H1 (cell line): ENCODE measurements around the gene CLIC3. TPM values are rescaled to one million over a fixed set of nuclear protein-coding genes. Genes with fewer than 3 reads are reported as not detected.

Source experiments
- CTCF ChIA-PET: fragments of 300-600 bp; sonication (Branson Sonifier 250); formaldehyde crosslinking; loops from one replicate; lab custom pipeline; 2021; ENCODE audit not compliant: partially characterized antibody; lab: Charles Lee
- POLR2A ChIA-PET: fragments of 300-600 bp; sonication (Branson Sonifier 250); formaldehyde crosslinking; loops from one replicate; lab custom pipeline; 2021; ENCODE audit warnings: inconsistent platforms; ENCODE audit not compliant: partially characterized antibody; lab: Charles Lee
- DNase-seq, 2 experiments: peaks; one replicate each; pipeline versions ENCODE4 v3.0.0 to v3.0.0-alpha.2; 2010 to 2022; ENCODE audit warnings: low spot score in 2 of 2, low read depth in 1 of 2, mixed read lengths in 1 of 2
- FAIRE-seq: peaks from 2 replicates; lab custom pipeline; 2011; peaks lifted over from hg19 to GRCh38; lab: Jason Lieb, UNC
- H2AFZ ChIP-seq: 2 replicates; pipeline ENCODE4 v1.8.1; 2012; ENCODE audit warnings: low read length, inconsistent platforms
- H2AK5ac ChIP-seq: 2 replicates; pipeline ENCODE4 v1.6.1; 2013; ENCODE audit warnings: low read depth, low read length
- H2BK120ac ChIP-seq: replicated peaks from 2 replicates; pipeline ENCODE3; 2013; ENCODE audit warnings: low read depth, low read length, inconsistent platforms
- H2BK12ac ChIP-seq: 2 replicates; pipeline ENCODE4 v1.6.1; 2013; ENCODE audit warnings: low read depth, low read length
- H2BK15ac ChIP-seq: 2 replicates; pipeline ENCODE4 v1.6.1; 2013; ENCODE audit warnings: low read length
- H2BK20ac ChIP-seq: 2 replicates; pipeline ENCODE4 v1.6.1; 2013; ENCODE audit warnings: low read length
- H2BK5ac ChIP-seq: 2 replicates; pipeline ENCODE4 v1.6.1; 2013; ENCODE audit warnings: low read depth, low read length
- H3K14ac ChIP-seq: 2 replicates; pipeline ENCODE4 v1.6.1; 2013; ENCODE audit warnings: inconsistent platforms; ENCODE audit not compliant: insufficient read length
- H3K18ac ChIP-seq: 2 replicates; pipeline ENCODE4 v1.6.1; 2013; ENCODE audit warnings: low read length; ENCODE audit errors: extremely low read depth
- H3K23ac ChIP-seq: 2 replicates; pipeline ENCODE4 v1.6.1; 2013; ENCODE audit warnings: inconsistent platforms; ENCODE audit not compliant: insufficient read length
- H3K23me2 ChIP-seq: 2 replicates; pipeline ENCODE4 v1.6.1; 2013; ENCODE audit warnings: low read depth, low read length
- H3K27ac ChIP-seq: 2 replicates; pipeline ENCODE4 v1.6.1; 2011; ENCODE audit warnings: low read depth, low read length, inconsistent platforms
- H3K27me3 ChIP-seq, 4 experiments: replicated peaks in 1 of 4; 1 replicate in 1 of 4; 2 replicates in 3 of 4; pipeline versions ENCODE4 v1.6.1 to v1.8.1; 2011 to 2013; ENCODE audit warnings: low read length in 3 of 4, mild to moderate bottlenecking in 3 of 4, inconsistent platforms in 2 of 4, mixed read lengths in 2 of 4, moderate library complexity in 1 of 4; ENCODE audit not compliant: control insufficient read depth in 3 of 4, insufficient read depth in 3 of 4; ENCODE audit errors: extremely low read depth in 1 of 4
- H3K36me3 ChIP-seq, 4 experiments: 2 replicates each; pipeline versions ENCODE4 v1.6.1 to v1.8.1; 2011 to 2013; ENCODE audit warnings: mild to moderate bottlenecking in 4 of 4, low read length in 3 of 4, moderate library complexity in 2 of 4, control low read depth in 1 of 4, inconsistent platforms in 1 of 4; ENCODE audit not compliant: insufficient read depth in 4 of 4, control insufficient read depth in 2 of 4
- H3K4ac ChIP-seq: replicated peaks from 2 replicates; pipeline ENCODE3; 2013; ENCODE audit warnings: low read length, low read depth, mixed read lengths, inconsistent platforms; ENCODE audit not compliant: insufficient read length
- H3K4me1 ChIP-seq, 4 experiments: replicated peaks in 1 of 4; 1 replicate in 1 of 4; 2 replicates in 3 of 4; pipeline versions ENCODE4 v1.6.1 to v1.8.1; 2011 to 2013; ENCODE audit warnings: low read length in 3 of 4, inconsistent platforms in 2 of 4, mixed read lengths in 1 of 4; ENCODE audit not compliant: insufficient read depth in 4 of 4, control insufficient read depth in 3 of 4
- H3K4me2 ChIP-seq, 2 experiments: 2 replicates each; pipeline versions ENCODE4 v1.6.1 to v1.8.1; 2011 to 2013; ENCODE audit warnings: low read depth in 2 of 2, low read length in 2 of 2, control low read depth in 1 of 2, inconsistent platforms in 1 of 2, mild to moderate bottlenecking in 1 of 2; ENCODE audit not compliant: insufficient read depth in 1 of 2
- H3K4me3 ChIP-seq, 4 experiments: fragments of 200-600, 300-600 bp in 1 of 4; sonication (generic), shearing (Covaris generic), sonication (Bioruptor Twin) in 1 of 4; 2 replicates each; pipeline versions ENCODE4 v1.5.1 to v1.8.1; 2011 to 2016; ENCODE audit warnings: low read length in 4 of 4, low read depth in 3 of 4, control low read depth in 2 of 4, inconsistent platforms in 2 of 4, mild to moderate bottlenecking in 2 of 4, mixed read lengths in 1 of 4, moderate library complexity in 1 of 4; ENCODE audit not compliant: insufficient read depth in 2 of 4; ENCODE audit errors: extremely low read depth in 1 of 4
- H3K56ac ChIP-seq: replicated peaks from 2 replicates; pipeline ENCODE3; 2013; ENCODE audit warnings: low read depth, mild to moderate bottlenecking, mixed read lengths, low read length, inconsistent platforms; ENCODE audit not compliant: insufficient read length
- H3K79me1 ChIP-seq: 2 replicates; pipeline ENCODE4 v1.6.1; 2013; ENCODE audit warnings: low read depth, low read length, control low read depth
- H3K79me2 ChIP-seq, 2 experiments: 2 replicates each; pipeline versions ENCODE4 v1.6.1 to v1.8.1; 2012 to 2013; ENCODE audit warnings: low read length in 2 of 2, mild to moderate bottlenecking in 2 of 2, inconsistent platforms in 1 of 2; ENCODE audit not compliant: insufficient read depth in 2 of 2, control insufficient read depth in 1 of 2
- H3K9ac ChIP-seq, 4 experiments: replicated peaks in 1 of 4; 1 replicate in 1 of 4; 2 replicates in 3 of 4; pipeline versions ENCODE4 v1.6.1 to v1.8.1; 2011 to 2013; ENCODE audit warnings: low read depth in 3 of 4, low read length in 3 of 4, control low read depth in 2 of 4, mild to moderate bottlenecking in 2 of 4, moderate library complexity in 2 of 4, inconsistent platforms in 1 of 4; ENCODE audit errors: extremely low read depth in 1 of 4
- H3K9me3 ChIP-seq, 2 experiments: 2 replicates each; pipeline versions ENCODE4 v1.6.1 to v1.8.1; 2012 to 2013; ENCODE audit warnings: mild to moderate bottlenecking in 2 of 2, moderate library complexity in 2 of 2, control low read depth in 1 of 2, inconsistent platforms in 1 of 2, low read depth in 1 of 2, low read length in 1 of 2, mixed read lengths in 1 of 2; ENCODE audit not compliant: insufficient read depth in 2 of 2
- H4K20me1 ChIP-seq, 2 experiments: replicated peaks in 1 of 2; 2 replicates each; pipeline versions ENCODE3 to v1.8.1; 2011 to 2013; ENCODE audit warnings: inconsistent platforms in 2 of 2, low read length in 2 of 2, mild to moderate bottlenecking in 1 of 2; ENCODE audit not compliant: insufficient read depth in 2 of 2, control insufficient read depth in 1 of 2
- H4K5ac ChIP-seq: 2 replicates; pipeline ENCODE4 v1.6.1; 2013; ENCODE audit warnings: low read length, low read depth, mixed read lengths, inconsistent platforms; ENCODE audit not compliant: insufficient read length
- H4K8ac ChIP-seq: 2 replicates; pipeline ENCODE4 v1.8.0; 2013; ENCODE audit warnings: mild to moderate bottlenecking, moderate library complexity, low read length, inconsistent platforms; ENCODE audit not compliant: insufficient read depth; ENCODE audit errors: extremely low read depth
- H4K91ac ChIP-seq: replicated peaks from 2 replicates; pipeline ENCODE3; 2013; ENCODE audit warnings: low read length, mixed read lengths, inconsistent platforms; ENCODE audit not compliant: insufficient read length
- ASH2L ChIP-seq: fragments of 200-600, 300-600 bp; sonication (generic); IDR thresholded peaks from one replicate; pipeline ENCODE4 v1.7.1; 2017; ENCODE audit warnings: low read length
- KDM4A ChIP-seq: IDR thresholded peaks from one replicate; pipeline ENCODE4 v1.7.1; 2012; ENCODE audit warnings: low read depth, mild to moderate bottlenecking, moderate library complexity, low read length, inconsistent platforms; ENCODE audit not compliant: severe bottlenecking
- WGBS, 2 experiments: shearing (Covaris generic) in 1 of 2; methylation state at CpG; one replicate each; pipeline versions ENCODE4 v1.1.6 to v1.1.7; 2013 to 2015; ENCODE audit warnings: low lambda C conversion rate in 2 of 2, mixed read lengths in 2 of 2, inconsistent platforms in 1 of 2, low coverage in 1 of 2, missing lambda C conversion rate in 1 of 2; ENCODE audit not compliant: insufficient replicate concordance in 2 of 2, insufficient coverage in 1 of 2, insufficient read length in 1 of 2; ENCODE audit errors: extremely low coverage in 1 of 2, missing lambda C conversion rate in 1 of 2; 5-methylcytosine and 5-hydroxymethylcytosine counted together
- polyA plus RNA-seq, 7 experiments: library from polyadenylated mRNA; depleted of rRNA in 3 of 7; stranded (reverse) in 5 of 7; unstranded in 2 of 7; fragments of >200 nt in 5 of 7; fragments of 200-250 nt in 2 of 7; gene quantifications; 1 replicate in 5 of 7; 2 replicates in 1 of 7; 4 replicates in 1 of 7; pipeline versions ENCODE4 v1.2.1 to v1.2.3, GENCODE V29; 2011 to 2013; ENCODE audit warnings: missing spikeins in 2 of 7, mixed read lengths in 2 of 7
- total RNA-seq: library from RNA; stranded (reverse); fragmentation: NEBNext Ultra II Directional; extraction: Animal tissue kit (Norgen Biotek cat#: 25700); gene quantifications from 2 replicates; pipeline ENCODE4 v1.2.1, GENCODE V29; 2021
- TF ChIP-seq, protein P1 (sequence below), 3 experiments: IDR thresholded peaks; 1 replicate in 2 of 3; 2 replicates in 1 of 3; pipeline versions ENCODE4 v1.5.1 to v1.6.1; 2011; ENCODE audit warnings: low read length in 3 of 3, mild to moderate bottlenecking in 3 of 3, inconsistent platforms in 2 of 3, low read depth in 1 of 3, moderate library complexity in 1 of 3; ENCODE audit not compliant: insufficient read depth in 1 of 3; ENCODE audit errors: control extremely low read depth in 1 of 3

CLIC3 gene
- total and polyA plus RNA-seq, 2 of the 8 experiments (the other 6 are each of a cell fraction or from before 2014, with no cell fraction given), result 0.12 TPM; not detected in 1

DNA sequence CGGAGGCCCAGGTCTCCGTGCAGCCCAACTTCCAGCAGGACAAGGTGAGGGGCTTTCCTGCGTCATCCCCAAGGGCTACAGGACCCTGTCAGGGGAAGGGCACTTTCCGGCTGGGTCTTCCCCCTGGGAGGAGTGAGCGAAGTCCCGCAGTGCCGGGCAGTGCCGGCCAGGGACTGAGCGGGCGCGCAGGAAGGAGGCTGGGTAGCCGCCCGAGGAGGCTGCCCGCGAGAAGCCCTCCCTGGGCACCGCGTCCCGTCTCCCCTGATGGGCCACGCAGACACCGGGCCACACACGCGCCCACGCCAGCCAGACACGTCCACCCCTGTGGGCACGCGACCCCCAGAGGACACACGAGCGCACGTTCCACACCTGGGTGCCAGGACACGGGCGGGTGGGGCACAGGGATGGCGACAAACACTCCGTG is 18.7 kb downstream of the CLIC3 start:
- Histone ChIP-seq H3K4ac (peak overlapping the region; percentile 38), H3K56ac (no peak overlapping the region), H3K27ac (no peak overlapping the region), H2BK15ac (no peak overlapping the region), H3K4me3 (peak overlapping the region; percentile 43 to 73 (median 52)), H3K18ac (peak overlapping the region; percentile 78; the same call in 1 of the 2 replicates), H3K79me1 (no peaks in the 10 kb centered on the region), H3K9me3 (no peaks in the 10 kb centered on the region), H4K8ac (no peak overlapping the region; the same call in 1 of the 2 replicates), H2AK5ac (no peak overlapping the region), H2AFZ (no peak overlapping the region), H2BK20ac (no peak overlapping the region), H3K27me3 (peaks cover 0 to 5% (median 2%) of the 10 kb centered on the region in 4 experiments; a peak in 2 of 7 replicates), H3K4me1 (peaks cover 0 to 12% (median 5%) of the 10 kb centered on the region in 4 experiments; a peak in 5 of 7 replicates), H4K20me1 (peaks cover 0 to 2% of the 10 kb centered on the region in 2 experiments), H3K23me2 (peaks cover 8% of the 10 kb centered on the region; the same call in 1 of the 2 replicates), H4K5ac (no peak overlapping the region), H2BK5ac (no peak overlapping the region; the same call in 1 of the 2 replicates), H2BK120ac (peak overlapping the region; percentile 33), H2BK12ac (peak overlapping the region; percentile 80; the same call in 1 of the 2 replicates), H3K23ac (no peak overlapping the region), H3K4me2 (peak overlapping the region; percentile 69 to 91), H3K14ac (no peak overlapping the region), H4K91ac (peak overlapping the region; percentile 54), H3K9ac (peak overlapping the region in 1 of 4 experiments; percentile 34; a peak in 2 of 7 replicates), H3K36me3 (no peaks in the 10 kb centered on the region), H3K79me2 (no peaks in the 10 kb centered on the region)
- DNase-seq, result no peak
- WGBS, 2 experiments, result 7% methylated on average over 31 of the region's 33 CpGs; no CpG with 5 or more reads in 1 of the 2 experiments
- TF ChIP-seq ASH2L (peak; percentile 41), KDM4A (peak; percentile 74)
- TF ChIP-seq, protein P1, sequence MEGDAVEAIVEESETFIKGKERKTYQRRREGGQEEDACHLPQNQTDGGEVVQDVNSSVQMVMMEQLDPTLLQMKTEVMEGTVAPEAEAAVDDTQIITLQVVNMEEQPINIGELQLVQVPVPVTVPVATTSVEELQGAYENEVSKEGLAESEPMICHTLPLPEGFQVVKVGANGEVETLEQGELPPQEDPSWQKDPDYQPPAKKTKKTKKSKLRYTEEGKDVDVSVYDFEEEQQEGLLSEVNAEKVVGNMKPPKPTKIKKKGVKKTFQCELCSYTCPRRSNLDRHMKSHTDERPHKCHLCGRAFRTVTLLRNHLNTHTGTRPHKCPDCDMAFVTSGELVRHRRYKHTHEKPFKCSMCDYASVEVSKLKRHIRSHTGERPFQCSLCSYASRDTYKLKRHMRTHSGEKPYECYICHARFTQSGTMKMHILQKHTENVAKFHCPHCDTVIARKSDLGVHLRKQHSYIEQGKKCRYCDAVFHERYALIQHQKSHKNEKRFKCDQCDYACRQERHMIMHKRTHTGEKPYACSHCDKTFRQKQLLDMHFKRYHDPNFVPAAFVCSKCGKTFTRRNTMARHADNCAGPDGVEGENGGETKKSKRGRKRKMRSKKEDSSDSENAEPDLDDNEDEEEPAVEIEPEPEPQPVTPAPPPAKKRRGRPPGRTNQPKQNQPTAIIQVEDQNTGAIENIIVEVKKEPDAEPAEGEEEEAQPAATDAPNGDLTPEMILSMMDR (IDR thresholded peaks at IDR 0.05; ENCODE audit: control extremely low read depth in 1 of 3, insufficient read depth in 1 of 3, low read depth in 1 of 3, low read length in 3 of 3), result no peak
- FAIRE-seq, result no peak
- ChIA-PET CTCF (interaction anchor here (0.8 to 5.6 kb wide), 11 partner anchors 11 to 172 kb away, joined by 3 to 45 read pairs (median 11); partner anchors contain the start of genes ABCA2 and PAXX), POLR2A (interaction anchor here (0.9 kb wide), 1 partner anchor 15 kb away, joined by 4 read pairs; no protein-coding TSS in a partner anchor)
